Spleen (tissue), 11 donors: ENCODE data around the gene MMP17. TPM values are rescaled to one million over a fixed set of nuclear protein-coding genes. Genes with fewer than 3 reads are reported as not detected.

Experiments
- DNase-seq: peaks from one replicate; pipeline ENCODE4 v3.0.0-alpha.2; 2020
- H3K27ac ChIP-seq, 8 donors: fragments of 200-600 bp; sonication (generic) in 7 of 8; 1 replicate in 4 of 8; 2 replicates in 4 of 8; pipeline versions ENCODE4 v1.5.0 to v1.8.0; 2016 to 2021; ENCODE audit warnings: inconsistent platforms in 4 of 8, mild to moderate bottlenecking in 4 of 8, moderate library complexity in 1 of 8
- H3K27me3 ChIP-seq, 7 donors: fragments of 200-600 bp; sonication (generic) in 6 of 7; replicated peaks in 1 of 7; 1 replicate in 4 of 7; 2 replicates in 3 of 7; pipeline versions ENCODE4 v1.5.0 to v1.8.0; 2016 to 2021; ENCODE audit warnings: inconsistent platforms in 3 of 7, mild to moderate bottlenecking in 1 of 7
- H3K36me3 ChIP-seq, 6 donors: fragments of 200-600 bp; sonication (generic) in 5 of 6; 1 replicate in 4 of 6; 2 replicates in 2 of 6; pipeline versions ENCODE4 v1.5.0 to v1.8.0; 2016 to 2021; ENCODE audit warnings: inconsistent platforms in 2 of 6
- H3K4me1 ChIP-seq, 6 donors: fragments of 200-600 bp; sonication (generic) in 5 of 6; 1 replicate in 3 of 6; 2 replicates in 3 of 6; pipeline versions ENCODE4 v1.5.0 to v1.8.0; 2016 to 2021; ENCODE audit warnings: inconsistent platforms in 3 of 6
- H3K4me3 ChIP-seq, 8 donors: fragments of 200-600 bp; sonication (generic) in 7 of 8; 1 replicate in 4 of 8; 2 replicates in 4 of 8; pipeline versions ENCODE4 v1.5.0 to v1.8.0; 2016 to 2021; ENCODE audit warnings: inconsistent platforms in 4 of 8, mild to moderate bottlenecking in 4 of 8, moderate library complexity in 2 of 8
- H3K9me3 ChIP-seq, 8 donors: fragments of 200-600 bp; sonication (generic) in 7 of 8; 1 replicate in 4 of 8; 2 replicates in 4 of 8; pipeline versions ENCODE4 v1.5.0 to v1.8.0; 2016 to 2021; ENCODE audit warnings: inconsistent platforms in 4 of 8
- CTCF ChIP-seq, 11 experiments: fragments of 200-600 bp in 7 of 11; fragments of 450-650 bp in 4 of 11; sonication (generic) in 4 of 11; IDR thresholded peaks in 8 of 11; conservative IDR thresholded peaks in 3 of 11; 1 replicate in 7 of 11; 2 replicates in 4 of 11; pipeline versions ENCODE4 v1.4.0 to v1.8.0; 2016 to 2021; ENCODE audit warnings: antibody characterized with exemption in 11 of 11, inconsistent platforms in 4 of 11, mild to moderate bottlenecking in 1 of 11
- POLR2A ChIP-seq, 3 donors: fragments of 450-650 bp; IDR thresholded peaks; one replicate each; pipeline ENCODE4 v1.5.1; 2017; ENCODE audit warnings: antibody characterized with exemption in 3 of 3, mild to moderate bottlenecking in 1 of 3
- POLR2AphosphoS5 ChIP-seq, 3 donors: sonication (generic); formaldehyde crosslinking; IDR thresholded peaks; one replicate each; pipeline ENCODE4 v1.5.1; 2017; ENCODE audit warnings: antibody characterized with exemption in 3 of 3
- WGBS, 5 donors: extraction: QIAGEN DNeasy Blood & Tissue Kit in 3 of 5; methylation state at CpG; one replicate each; pipeline versions ENCODE4 v1.1.5 to v1.1.7; 2013 to 2018; 5-methylcytosine and 5-hydroxymethylcytosine counted together
- intact Hi-C: fragments of 100-400 bp; cut with DNase I; formaldehyde crosslinking; loops from one replicate; pipeline ENCODE4 v1.15.0; 2023; ENCODE audit warnings: low total_unique reads
- polyA plus RNA-seq, 3 donors: library from polyadenylated mRNA; stranded (reverse); fragments of 200-250 nt; gene quantifications; one replicate each; pipeline ENCODE4 v1.2.1, GENCODE V29; 2013
- total RNA-seq, 7 donors: library from RNA; depleted of rRNA in 3 of 7; stranded (reverse); fragments of >200 nt in 3 of 7; fragmentation: NEBNext Ultra II Directional in 4 of 7; extraction: Animal tissue kit (Norgen Biotek cat#: 25700) in 4 of 7; gene quantifications; one replicate each; pipeline versions ENCODE4 v1.1.0 to v1.2.1, GENCODE V29; 2016 to 2021
- donor health status: healthy with polysubstance abuse.
- donor health status: DM: no; HTN: no; CAD: no; lungs with moderate emphysema.
- donor health status: DM: no; HTN: no; CAD: no.
- donor health status: Bipolar disorder and iron deficiency.
- donor health status: healthy.
- donor health status: DM: no; HTN: no; CAD: no.
- donor health status: DM: yes; HTN: yes; CAD: no.

Gene MMP17
- total and polyA plus RNA-seq, 10 donors = 1.4 to 8.4 (median 3.5) TPM

GRCh38 chr12:131861261-131862083 lies 33.3 kb downstream of the MMP17 start:
- intact Hi-C loops = no loop called here
- Histone ChIP-seq H3K9me3 (no peaks in the 10 kb centered on the region), H3K27me3 (peaks cover 0 to 33% (median 0%) of the 10 kb centered on the region in 7 donors), H3K27ac (peak overlapping the region in 6 of 8 donors; percentile 55 to 86 (median 72)), H3K36me3 (no peaks in the 10 kb centered on the region), H3K4me1 (peaks cover 0 to 34% (median 11%) of the 10 kb centered on the region in 6 donors), H3K4me3 (peak overlapping the region in 1 of 8 donors; percentile 54)
- no peak for TF ChIP-seq CTCF (IDR thresholded peaks at IDR 0.05 in 8 of 11, conservative IDR thresholded peaks at IDR 0.05 in 3 of 11)
- TF ChIP-seq POLR2AphosphoS5 (IDR thresholded peaks at IDR 0.05) = no peak
- TF ChIP-seq POLR2A (IDR thresholded peaks at IDR 0.05) = no peak
- WGBS, 5 donors = 82 to 93% (median 86%) methylated on average over 11 to 12 of the region's 12 CpGs
- DNase-seq = no peak

- DNase-seq = no peak
- Histone ChIP-seq H3K4me1 (peaks cover 0 to 34% (median 11%) of the 10 kb centered on the region in 6 donors), H3K9me3 (no peaks in the 10 kb centered on the region), H3K27me3 (peaks cover 0 to 28% (median 0%) of the 10 kb centered on the region in 7 donors), H3K27ac (no peak overlapping the region), H3K4me3 (no peak overlapping the region), H3K36me3 (no peaks in the 10 kb centered on the region)
- WGBS, 5 donors = 55 to 77% (median 65%) methylated on average over 4 of the region's 4 CpGs
- intact Hi-C loops = no loop called here
- no peak for TF ChIP-seq CTCF (IDR thresholded peaks at IDR 0.05 in 8 of 11, conservative IDR thresholded peaks at IDR 0.05 in 3 of 11)
- TF ChIP-seq POLR2AphosphoS5 (IDR thresholded peaks at IDR 0.05) = no peak
- TF ChIP-seq POLR2A (IDR thresholded peaks at IDR 0.05) = no peak
Measured at GRCh38 chr12:131862084-131862441, 33.9 kb downstream of the MMP17 start.

GRCh38 chr12:131862600-131862993 lies 34.4 kb downstream of the MMP17 start:
- WGBS, 5 donors = 74 to 83% (median 79%) methylated on average over 14 of the region's 14 CpGs
- H3K27me3 ChIP-seq = peaks cover 0 to 24% (median 0%) of the 10 kb centered on the region in 7 donors
- H3K9me3 ChIP-seq = no peaks in the 10 kb centered on the region
- peak; percentile 48 for DNase-seq
- no peak overlapping the region for H3K27ac ChIP-seq
- intact Hi-C loops = no loop called here
- peaks cover 0 to 35% (median 11%) of the 10 kb centered on the region in 6 donors for H3K4me1 ChIP-seq
- no peak overlapping the region for H3K4me3 ChIP-seq
- H3K36me3 ChIP-seq = no peaks in the 10 kb centered on the region
- TF ChIP-seq POLR2AphosphoS5 (IDR thresholded peaks at IDR 0.05) = no peak
- TF ChIP-seq POLR2A (IDR thresholded peaks at IDR 0.05) = no peak
- no peak for TF ChIP-seq CTCF (IDR thresholded peaks at IDR 0.05 in 8 of 11, conservative IDR thresholded peaks at IDR 0.05 in 3 of 11)

- 40 to 62% (median 46%) methylated on average over 19 to 20 of the region's 20 CpGs for WGBS, 5 donors
Measured at GRCh38 chr12:131862994-131863710, 35.0 kb downstream of the MMP17 start.

More at GRCh38 chr12:131862994-131863710, 35.0 kb downstream of the MMP17 start:
- no peaks in the 10 kb centered on the region for H3K36me3 ChIP-seq
- no peak for TF ChIP-seq POLR2A (IDR thresholded peaks at IDR 0.05)
- no peak for TF ChIP-seq CTCF (IDR thresholded peaks at IDR 0.05 in 8 of 11, conservative IDR thresholded peaks at IDR 0.05 in 3 of 11)
- TF ChIP-seq POLR2AphosphoS5 (IDR thresholded peaks at IDR 0.05) = no peak
- no peaks in the 10 kb centered on the region for H3K9me3 ChIP-seq
- no peak overlapping the region for H3K4me3 ChIP-seq
- intact Hi-C loops = no loop called here
- no peak overlapping the region for H3K27ac ChIP-seq
- peak; percentile 68 for DNase-seq
- H3K27me3 ChIP-seq = peaks cover 0 to 23% (median 0%) of the 10 kb centered on the region in 7 donors
- peaks cover 0 to 41% (median 11%) of the 10 kb centered on the region in 6 donors for H3K4me1 ChIP-seq
